Chondrocyte (in vitro differentiated cells): ENCODE data around the gene PAK3. TPM values are rescaled to one million over a fixed set of nuclear protein-coding genes. Genes with fewer than 3 reads are reported as not detected.

Experiments
- DNase-seq: peaks from one replicate; pipeline ENCODE4 v3.0.0; 2021; ENCODE audit warnings: mixed read lengths, low spot score
- H3K27ac Mint-ChIP-seq: one replicate; pipeline ENCODE4 v1.8.0; 2021; ENCODE audit warnings: mild to moderate bottlenecking, moderate library complexity, mixed read lengths; ENCODE audit not compliant: unreplicated experiment
- H3K27me3 Mint-ChIP-seq: 2 replicates; pipeline ENCODE4 v1.8.0; 2021; ENCODE audit warnings: low read depth, mixed read lengths
- H3K36me3 Mint-ChIP-seq: 2 replicates; pipeline ENCODE4 v1.8.0; 2021; ENCODE audit warnings: low read depth, mixed read lengths
- H3K4me1 Mint-ChIP-seq: 2 replicates; pipeline ENCODE4 v1.8.0; 2021; ENCODE audit warnings: low read depth, mild to moderate bottlenecking, mixed read lengths
- H3K4me3 Mint-ChIP-seq: one replicate; pipeline ENCODE4 v1.8.0; 2021; ENCODE audit warnings: mild to moderate bottlenecking, moderate library complexity, mixed read lengths; ENCODE audit not compliant: unreplicated experiment
- H3K9me3 Mint-ChIP-seq: 2 replicates; pipeline ENCODE4 v1.8.0; 2021; ENCODE audit warnings: low read depth, mixed read lengths
- long read RNA-seq: library from polyadenylated mRNA; stranded (forward); transcript quantifications from one replicate; pipeline ENCODE4 v2.0.0, GENCODE V29; 2021
- total RNA-seq: library from RNA; stranded (reverse); gene quantifications from 3 replicates; pipeline ENCODE4 v1.2.1, GENCODE V29; 2021
- TF ChIP-seq, protein P1 (sequence below): fragments of 200-600 bp; sonication (generic); IDR thresholded peaks from 2 replicates; pipeline ENCODE4 v1.5.0; 2021; ENCODE audit warnings: antibody characterized with exemption, mild to moderate bottlenecking, moderate library complexity

PAK3 gene
- 0.27 to 0.46 TPM (median 0.41 TPM) in 3 replicates for total RNA-seq
- long read RNA-seq, partial matches to known transcripts = 0 of 1 reads
- long read RNA-seq, other reads (novel, unspliced or antisense) = 1 of 1 reads

- Mint-ChIP-seq H3K27ac (no peak within 1 kb of the TSS), H3K4me3 (peak within 1 kb of the TSS; percentile 73), H3K9me3 (no peaks in the 10 kb centered on the region), H3K27me3 (peaks cover 44% of the 10 kb centered on the region), H3K4me1 (peaks cover 6% of the 10 kb centered on the region), H3K36me3 (no peaks in the 10 kb centered on the region)
- no peak for DNase-seq
- TF ChIP-seq, protein P1, sequence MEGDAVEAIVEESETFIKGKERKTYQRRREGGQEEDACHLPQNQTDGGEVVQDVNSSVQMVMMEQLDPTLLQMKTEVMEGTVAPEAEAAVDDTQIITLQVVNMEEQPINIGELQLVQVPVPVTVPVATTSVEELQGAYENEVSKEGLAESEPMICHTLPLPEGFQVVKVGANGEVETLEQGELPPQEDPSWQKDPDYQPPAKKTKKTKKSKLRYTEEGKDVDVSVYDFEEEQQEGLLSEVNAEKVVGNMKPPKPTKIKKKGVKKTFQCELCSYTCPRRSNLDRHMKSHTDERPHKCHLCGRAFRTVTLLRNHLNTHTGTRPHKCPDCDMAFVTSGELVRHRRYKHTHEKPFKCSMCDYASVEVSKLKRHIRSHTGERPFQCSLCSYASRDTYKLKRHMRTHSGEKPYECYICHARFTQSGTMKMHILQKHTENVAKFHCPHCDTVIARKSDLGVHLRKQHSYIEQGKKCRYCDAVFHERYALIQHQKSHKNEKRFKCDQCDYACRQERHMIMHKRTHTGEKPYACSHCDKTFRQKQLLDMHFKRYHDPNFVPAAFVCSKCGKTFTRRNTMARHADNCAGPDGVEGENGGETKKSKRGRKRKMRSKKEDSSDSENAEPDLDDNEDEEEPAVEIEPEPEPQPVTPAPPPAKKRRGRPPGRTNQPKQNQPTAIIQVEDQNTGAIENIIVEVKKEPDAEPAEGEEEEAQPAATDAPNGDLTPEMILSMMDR = no peak
Measured at GRCh38 chrX:111095974-111096895, at the start of gene PAK3. PAK3 (plus strand) TSS chrX:111096191; CDS start chrX:111123104, 26,913 bp downstream.

DNA sequence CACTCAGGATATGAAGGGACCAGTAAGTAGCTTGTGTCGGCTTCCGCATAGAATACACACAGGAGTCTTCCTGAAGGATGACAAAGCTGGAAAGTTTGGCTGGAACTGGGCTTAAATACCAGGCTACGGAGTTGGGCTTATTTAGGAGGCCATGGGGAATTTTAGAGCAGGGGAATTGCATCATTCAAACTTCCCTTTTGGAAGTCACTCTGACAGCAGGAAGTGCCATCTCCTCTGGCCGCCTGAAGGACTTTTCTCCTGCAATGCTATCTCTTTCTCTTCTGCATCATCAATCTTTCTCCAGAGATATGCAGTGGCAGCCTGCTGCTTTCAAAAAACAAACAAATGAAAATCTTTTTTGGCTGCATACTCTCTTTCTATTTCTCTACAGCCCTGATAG is 48.4 kb upstream of the PAK3 start:
- no peaks in the 10 kb centered on the region for H3K27me3 Mint-ChIP-seq
- H3K27ac Mint-ChIP-seq = no peak overlapping the region
- TF ChIP-seq, protein P1 = no peak
- no peak for DNase-seq
- no peak overlapping the region for H3K4me3 Mint-ChIP-seq
- no peaks in the 10 kb centered on the region for H3K36me3 Mint-ChIP-seq
- H3K9me3 Mint-ChIP-seq = no peaks in the 10 kb centered on the region
- no peaks in the 10 kb centered on the region for H3K4me1 Mint-ChIP-seq

DNA sequence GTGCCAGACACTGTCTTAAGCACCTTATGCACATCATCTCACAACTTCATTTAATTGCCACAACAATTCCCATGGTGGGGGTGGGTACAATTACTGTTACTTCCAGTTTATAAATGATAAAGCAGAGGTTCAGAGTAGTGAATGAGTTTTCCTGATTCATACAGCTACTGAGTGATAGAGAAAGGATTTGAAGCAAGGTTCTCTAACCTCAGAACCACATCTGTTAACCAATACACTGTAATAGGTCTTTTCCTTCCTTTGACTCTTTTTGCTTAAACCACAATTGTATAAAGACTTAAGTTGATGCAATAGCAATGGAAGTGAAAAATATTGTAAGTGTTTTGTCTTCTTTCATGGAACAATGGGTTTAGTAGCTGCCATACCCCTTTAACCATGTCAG is 43.5 kb upstream of the PAK3 start:
- H3K36me3 Mint-ChIP-seq = no peaks in the 10 kb centered on the region
- no peak for DNase-seq
- no peak overlapping the region for H3K27ac Mint-ChIP-seq
- no peaks in the 10 kb centered on the region for H3K27me3 Mint-ChIP-seq
- H3K9me3 Mint-ChIP-seq = peaks cover 3% of the 10 kb centered on the region
- no peak overlapping the region for H3K4me3 Mint-ChIP-seq
- H3K4me1 Mint-ChIP-seq = no peaks in the 10 kb centered on the region
- TF ChIP-seq, protein P1 = no peak

- Mint-ChIP-seq H3K27me3 (peaks cover 4% of the 10 kb centered on the region), H3K4me1 (no peaks in the 10 kb centered on the region), H3K9me3 (peaks cover 12% of the 10 kb centered on the region), H3K4me3 (no peak overlapping the region), H3K36me3 (no peaks in the 10 kb centered on the region), H3K27ac (no peak overlapping the region)
- TF ChIP-seq, protein P1 = no peak
- no peak for DNase-seq
Measured at GRCh38 chrX:111071542-111072277, 24.3 kb upstream of the PAK3 start.

DNA sequence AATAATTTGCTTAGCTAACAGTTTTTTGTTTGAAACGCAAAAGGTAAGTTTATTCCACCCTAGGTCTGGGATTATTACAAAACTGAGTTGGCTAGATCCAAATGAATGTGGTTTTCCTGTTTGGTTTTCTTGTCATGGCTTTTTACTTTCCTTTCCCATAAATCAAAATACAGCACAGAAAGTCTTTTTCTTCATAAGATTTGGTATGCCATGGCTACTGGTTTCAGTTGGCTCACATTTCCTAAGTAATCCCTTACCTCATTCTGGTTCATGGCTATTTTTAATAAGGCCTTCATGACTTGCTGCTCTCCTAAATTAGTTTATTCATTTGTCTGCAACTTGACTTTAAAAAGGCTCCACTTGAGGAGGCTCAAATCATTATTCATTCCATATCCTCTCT is 12.9 kb upstream of the PAK3 start:
- Mint-ChIP-seq H3K9me3 (no peaks in the 10 kb centered on the region), H3K27ac (no peak overlapping the region), H3K36me3 (no peaks in the 10 kb centered on the region), H3K4me3 (no peak overlapping the region), H3K27me3 (peaks cover 8% of the 10 kb centered on the region), H3K4me1 (no peaks in the 10 kb centered on the region)
- no peak for DNase-seq
- TF ChIP-seq, protein P1 = no peak
